Stimulated activated CD4-positive, alpha-beta T cell treated with anti-CD3 and anti-CD28 coated beads, Interleukin-1b, Interleukin-23, amount 100 ng/mL, for 1 hour (primary cell): ENCODE data around the gene TMEM154.

Experiments used
- DNase-seq, 2 donors: peaks; one replicate each; pipeline ENCODE4 v3.0.0-alpha.2; 2020; ENCODE audit warnings: low read depth in 2 of 2

Gene TMEM154

GRCh38 chr4:152679414-152680281, at the start of gene TMEM154:
Gene TMEM154 (minus strand): TSS chr4:152679997. CDS start chr4:152679933, 64 bp downstream.
- peak; percentile 12 to 23 for DNase-seq

DNA sequence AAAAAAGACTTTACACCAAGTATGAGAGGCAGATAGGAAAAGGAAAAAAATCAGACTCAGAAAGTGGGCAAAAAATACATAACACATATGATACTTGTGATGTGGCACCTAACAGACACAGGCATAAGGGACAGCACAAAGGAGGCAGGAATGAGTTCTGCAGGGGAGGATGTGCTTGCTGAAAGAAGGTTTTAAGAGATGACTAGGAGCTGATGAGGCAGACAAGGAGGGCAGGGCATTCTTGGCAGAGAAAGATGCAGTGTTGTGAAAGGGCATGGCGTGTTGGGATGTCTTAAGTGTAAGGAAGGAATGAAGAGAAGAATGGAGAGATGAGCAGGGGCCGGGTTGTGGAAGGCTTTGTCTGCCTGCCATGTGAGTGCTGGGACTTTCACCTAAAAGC, 49.7 kb upstream of the TMEM154 start:
- no peak for DNase-seq

- DNase-seq, result no peak
Observed at GRCh38 chr4:152728343-152728742, 48.5 kb upstream of the TMEM154 start.

DNA sequence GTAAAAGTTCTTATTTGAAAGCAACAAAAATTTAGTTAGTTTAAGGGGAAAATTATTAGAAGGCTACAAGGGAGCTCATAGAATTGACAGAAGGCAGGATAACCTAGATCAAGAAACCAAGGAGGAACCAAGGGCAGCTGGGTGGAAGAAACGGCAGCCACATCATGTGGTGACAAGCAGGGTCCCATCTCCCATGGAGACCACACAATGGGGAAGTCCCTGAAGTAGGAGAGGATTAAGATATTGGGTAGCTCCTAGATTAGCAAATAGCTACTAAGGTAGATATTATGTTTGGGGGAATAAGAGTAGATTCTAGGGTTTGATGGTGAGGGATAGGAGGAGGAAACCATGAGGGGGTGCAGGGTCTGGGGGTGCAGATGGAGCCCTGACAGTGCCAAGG, 48.0 kb upstream of the TMEM154 start:
- DNase-seq, result no peak

DNA sequence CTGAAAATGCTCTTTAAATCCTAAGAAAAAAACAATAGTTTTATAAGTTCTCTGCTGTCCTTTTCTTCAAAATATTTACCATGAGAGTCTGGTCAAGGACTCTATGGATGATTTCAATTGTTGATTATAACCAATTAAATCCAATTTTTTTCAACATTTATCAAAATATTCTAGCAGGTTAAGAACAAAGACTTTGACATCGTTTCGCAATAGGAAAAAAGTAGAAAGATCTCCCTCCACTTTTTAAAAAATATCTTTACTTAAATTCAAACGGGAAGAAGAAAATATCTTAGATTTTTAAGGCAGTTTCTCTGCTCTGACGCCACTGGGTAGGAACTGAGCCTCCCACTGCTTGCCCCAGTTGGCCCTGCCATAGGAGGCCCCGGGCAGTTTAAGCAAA, 44.7 kb upstream of the TMEM154 start:
- DNase-seq, result no peak

DNA sequence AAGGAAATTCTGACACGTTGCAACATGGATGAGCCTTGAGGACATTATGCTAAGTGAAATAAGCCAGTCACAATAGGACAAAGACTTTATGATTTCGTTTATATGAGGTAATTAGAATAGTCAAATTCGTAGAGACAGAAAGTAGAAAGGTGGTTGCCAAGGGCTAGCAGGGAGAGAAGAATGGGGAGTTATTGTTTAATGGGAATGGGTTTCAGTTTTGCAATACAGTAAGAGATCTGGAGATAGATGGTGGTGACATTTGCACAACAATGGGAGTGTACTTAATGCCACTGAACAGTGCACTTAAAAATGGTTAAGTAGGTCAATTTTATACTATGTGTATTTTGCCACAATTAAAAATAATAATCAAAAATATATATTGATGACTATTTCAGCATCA, 43.4 kb upstream of the TMEM154 start:
- no peak for DNase-seq

DNA sequence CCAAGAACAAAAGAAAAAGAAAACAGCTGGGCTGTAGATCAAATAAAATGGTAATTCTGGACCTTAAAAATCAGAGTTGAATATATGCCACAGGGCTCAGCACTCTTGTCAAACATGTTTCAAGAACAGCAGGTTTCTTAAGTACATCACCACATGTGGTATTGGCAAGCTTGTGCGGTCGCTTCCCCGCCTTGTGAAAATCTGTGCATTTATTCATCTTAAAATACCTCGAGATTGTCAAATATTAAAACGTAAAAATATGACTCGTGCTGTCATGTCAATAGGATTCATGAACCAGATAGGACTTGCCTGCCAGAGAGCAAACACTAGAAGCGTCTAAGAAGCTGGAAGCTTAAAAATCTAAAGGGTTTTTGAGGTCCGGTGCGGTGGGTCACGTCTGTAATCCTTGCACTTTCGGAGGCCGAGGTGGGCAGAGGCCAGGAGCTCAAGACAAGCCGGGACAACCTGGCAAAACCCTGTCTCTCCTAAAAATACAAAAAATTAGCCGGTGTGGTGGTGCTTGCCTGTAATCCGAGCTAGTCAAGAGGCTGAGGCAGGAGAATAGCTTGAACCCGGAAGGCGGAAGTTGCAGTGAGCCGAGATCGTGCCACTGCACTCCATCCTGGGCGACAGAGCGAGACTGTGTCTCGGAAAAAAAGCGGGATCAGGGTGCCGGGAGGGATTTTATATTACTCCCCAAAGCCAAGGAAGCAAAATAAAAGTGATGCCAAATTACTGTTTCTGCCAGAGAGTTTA, 40.2 kb upstream of the TMEM154 start:
- DNase-seq, result no peak

DNA sequence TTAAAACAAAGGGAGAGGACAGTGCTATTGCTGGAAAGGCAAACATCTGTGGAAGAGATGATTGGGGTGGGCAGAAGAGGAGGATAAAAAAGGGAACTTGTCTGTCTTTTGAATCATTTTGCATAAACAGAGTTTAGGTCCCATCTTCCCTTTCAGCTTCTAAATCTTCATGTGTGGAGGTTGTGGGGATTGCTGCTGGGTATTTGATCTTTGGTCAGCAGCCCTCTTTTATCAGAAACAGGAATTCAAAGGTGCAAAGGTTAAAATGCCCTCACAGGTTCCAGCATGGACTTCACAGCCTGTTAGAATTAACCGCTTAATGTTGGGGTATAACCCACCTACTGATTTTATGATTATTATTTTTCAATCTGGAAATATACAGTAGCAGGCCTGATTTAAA, 39.5 kb upstream of the TMEM154 start:
- DNase-seq, result no peak

GRCh38 chr4:152715076-152715475, 35.3 kb upstream of the TMEM154 start:
- no peak for DNase-seq

DNA sequence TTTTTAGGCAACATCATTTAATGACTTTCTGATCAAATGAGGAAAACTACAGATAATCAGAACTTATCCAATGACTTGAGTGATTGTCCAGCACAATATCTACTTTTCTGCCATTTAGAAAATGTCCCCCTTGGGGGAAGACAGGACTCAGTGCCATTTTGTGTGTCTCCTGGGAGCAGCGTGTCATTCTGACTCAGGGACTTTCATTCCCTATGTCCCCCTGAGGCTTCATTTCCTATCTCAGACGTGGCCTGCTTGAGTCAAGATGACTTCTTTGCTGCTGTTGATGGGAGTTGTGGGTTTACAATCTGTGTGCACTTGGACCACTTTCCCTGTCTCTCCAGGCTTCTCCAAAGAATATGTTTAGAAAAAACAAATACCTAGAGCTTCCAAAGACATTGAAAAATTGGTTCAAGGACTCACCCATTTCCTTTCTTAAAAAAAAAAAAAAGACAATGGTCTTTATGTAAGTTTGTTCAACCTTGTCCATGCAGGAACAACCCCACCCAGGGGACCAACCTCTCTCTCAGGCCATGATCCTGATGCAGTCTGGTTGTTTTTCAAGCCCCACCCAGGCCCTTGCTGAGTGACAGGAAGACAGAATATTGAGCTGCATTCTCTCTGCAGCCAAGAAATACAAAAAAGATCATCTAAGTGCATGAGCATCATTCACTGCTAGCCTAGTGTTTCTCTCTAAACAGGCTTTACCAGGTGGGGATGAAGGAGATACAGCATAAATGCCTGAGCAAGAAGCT, 34.3 kb upstream of the TMEM154 start:
- no peak for DNase-seq

DNA sequence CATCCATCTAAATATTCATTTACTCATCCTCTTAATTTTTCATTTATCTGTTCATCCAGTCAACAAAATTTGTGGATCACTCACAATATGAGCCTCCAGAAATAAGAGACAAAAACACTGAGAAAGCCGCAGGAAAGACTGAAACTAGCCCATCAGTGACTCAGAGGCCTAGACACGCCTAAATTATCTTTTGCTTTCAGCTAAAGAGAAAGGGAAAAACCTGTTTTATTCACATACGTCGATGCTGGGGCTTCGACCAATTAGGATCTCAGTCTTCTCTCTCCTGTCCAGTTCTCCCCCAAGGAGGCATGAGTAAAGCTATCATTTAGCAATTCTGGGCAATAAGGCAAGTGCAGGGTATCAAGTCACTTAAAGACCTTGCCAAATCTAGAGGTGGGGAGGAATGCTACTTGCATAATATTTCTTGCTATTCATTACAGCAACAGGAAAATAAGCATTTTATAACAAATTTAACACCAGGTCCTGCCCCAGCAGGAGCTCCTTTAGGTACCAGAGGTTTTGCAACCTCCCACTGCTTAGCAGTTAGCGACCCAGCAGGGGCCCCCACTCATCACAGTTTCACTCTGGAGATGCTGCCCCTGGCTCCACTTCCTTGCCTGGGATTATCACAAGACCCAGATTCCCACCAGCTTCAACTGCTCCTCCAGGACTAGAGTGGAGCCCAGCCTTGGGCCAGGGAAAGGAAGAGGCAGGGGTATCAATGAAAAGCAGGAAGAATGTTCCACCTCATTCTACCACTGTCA, 30.1 kb upstream of the TMEM154 start:
- DNase-seq, result no peak

GRCh38 chr4:152708796-152709195, 29.0 kb upstream of the TMEM154 start:
- DNase-seq, result no peak

GRCh38 chr4:152708361-152708760, 28.6 kb upstream of the TMEM154 start:
- DNase-seq, result no peak

DNA sequence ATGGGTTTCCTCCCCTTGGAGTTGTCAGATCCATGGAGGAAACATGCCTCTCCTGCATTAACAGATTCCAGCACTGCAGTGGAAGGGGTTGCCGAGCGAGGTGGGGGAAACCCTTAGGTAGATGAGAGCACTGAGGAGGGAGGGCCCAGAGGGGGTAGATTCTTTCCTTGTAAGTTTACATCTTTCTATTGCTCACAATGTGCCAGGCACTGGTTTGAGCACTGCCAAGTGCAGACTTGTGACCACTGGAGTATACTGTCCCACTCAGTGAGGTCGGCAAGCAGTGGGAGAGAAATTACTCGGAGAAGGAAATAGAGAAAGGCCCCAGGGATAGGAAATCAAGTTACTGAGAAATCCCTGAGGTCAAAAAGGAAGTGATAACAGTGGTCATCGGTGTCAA, 27.8 kb upstream of the TMEM154 start:
- no peak for DNase-seq

DNA sequence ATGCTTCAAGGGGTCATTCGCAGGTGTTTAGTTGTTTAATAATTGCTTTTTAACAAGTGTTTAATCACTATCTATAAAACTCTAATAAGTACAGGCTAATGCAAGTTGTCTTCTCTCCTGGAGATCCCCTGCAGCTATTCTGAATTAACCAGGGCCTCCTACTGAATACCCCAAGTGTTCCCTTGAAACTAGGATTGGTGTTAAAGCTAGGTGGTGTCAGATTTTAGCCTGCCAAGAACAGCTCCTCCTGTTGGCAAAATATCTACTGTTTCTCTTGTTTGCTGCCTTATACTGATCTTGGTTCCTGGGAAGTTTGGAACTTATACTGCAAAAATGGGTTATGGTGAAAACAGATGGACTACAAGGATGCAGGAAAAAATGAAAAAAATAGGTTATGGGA, 26.1 kb upstream of the TMEM154 start:
- DNase-seq, result no peak

DNA sequence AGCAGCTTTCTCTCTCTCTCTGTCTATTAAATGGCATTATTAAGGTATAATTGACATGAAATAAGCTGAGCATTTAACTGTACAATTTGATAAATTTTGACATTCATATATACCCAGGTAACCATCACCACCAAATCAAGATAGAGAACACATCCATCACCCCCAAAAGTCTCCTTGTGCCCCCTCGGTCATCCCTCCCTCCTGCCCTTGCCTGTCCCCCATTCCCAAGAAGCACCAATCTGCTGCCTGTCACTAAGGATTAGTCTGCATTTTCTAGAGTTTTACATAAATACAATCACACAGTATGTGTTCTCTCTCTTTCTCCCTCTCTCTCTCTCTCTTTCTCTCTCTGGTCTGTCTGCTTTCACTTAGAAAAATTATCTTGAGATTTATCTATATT, 25.0 kb upstream of the TMEM154 start:
- DNase-seq, result no peak

DNA sequence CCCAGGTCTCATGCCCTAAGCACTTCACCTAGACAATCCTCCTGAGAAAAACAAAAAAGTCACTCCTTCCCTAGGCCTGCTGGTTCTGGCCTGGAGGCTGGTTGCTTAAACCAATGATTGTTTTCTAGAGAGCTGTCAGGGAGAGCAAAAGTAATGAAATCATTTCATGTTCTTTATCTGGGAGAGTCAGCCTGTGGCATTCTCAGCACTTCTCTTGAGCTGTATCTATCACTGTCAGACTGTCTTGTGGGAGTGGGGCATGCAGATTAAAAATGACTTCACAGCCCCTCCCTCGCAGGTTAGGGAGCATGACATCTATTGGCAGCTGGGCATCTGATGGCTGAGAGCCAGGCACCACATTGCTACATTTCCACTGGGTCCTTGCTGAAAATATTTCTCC, 20.4 kb upstream of the TMEM154 start:
- no peak for DNase-seq

GRCh38 chr4:152699313-152699712, 19.5 kb upstream of the TMEM154 start:
- no peak for DNase-seq

GRCh38 chr4:152698089-152698499, 18.3 kb upstream of the TMEM154 start:
- DNase-seq, result no peak

DNA sequence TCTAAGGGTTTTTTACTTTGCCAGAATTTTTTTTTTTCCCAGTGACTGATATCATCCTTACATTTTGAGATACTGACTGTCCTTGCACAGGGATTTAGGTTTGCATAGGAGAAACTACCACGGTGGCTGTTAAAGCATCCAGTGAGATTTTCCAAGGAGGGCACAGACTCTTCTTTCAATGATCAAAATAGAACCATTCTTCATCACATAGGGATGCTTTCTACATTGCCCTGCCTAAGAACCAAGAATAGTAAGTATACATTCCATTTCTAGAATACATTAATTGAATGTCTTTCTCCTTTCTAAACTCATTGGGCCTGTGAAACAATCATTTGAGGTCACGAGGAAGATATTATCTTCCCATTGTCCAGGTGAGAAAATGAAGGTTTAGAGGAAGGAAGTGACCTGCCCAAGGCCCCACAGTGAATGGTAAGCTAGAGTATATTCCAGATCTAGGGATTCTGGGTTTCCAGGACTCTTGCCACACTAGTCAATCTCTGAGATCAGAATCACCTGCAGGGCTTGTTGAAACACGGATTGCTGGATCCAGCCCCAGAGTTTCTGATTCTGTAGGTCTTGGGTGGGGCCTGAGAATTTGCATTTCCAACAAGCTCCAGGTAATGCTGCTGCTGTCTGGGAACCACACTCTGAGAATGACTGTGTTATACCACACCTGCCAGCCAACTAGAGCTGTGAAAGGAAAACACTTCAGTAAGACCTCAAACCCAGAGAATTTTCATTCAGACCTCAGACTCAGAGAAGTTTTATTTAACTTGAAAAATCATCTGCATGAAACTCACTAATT, 17.7 kb upstream of the TMEM154 start:
- DNase-seq, result no peak

GRCh38 chr4:152696764-152697261, 17.0 kb upstream of the TMEM154 start:
- DNase-seq, result peak in 1 of 2 donors; percentile 12
